GM19025 (cell line): ENCODE data around the gene MTFR2.
"Not testable (repeated sequence)": the region's sequence is repeated elsewhere in the genome, so short reads cannot be mapped to it uniquely, and the experiment has no call there.

ENCODE experiments used
- ATAC-seq: cut with Tn5 transposase; IDR thresholded peaks from one replicate; pipeline ENCODE4 v1.9.1; 2021; ENCODE audit warnings: mild to moderate bottlenecking, low read depth, moderate library complexity; ENCODE audit not compliant: unreplicated experiment

Gene MTFR2

GRCh38 chr6:136236466-136237293, 13.4 kb downstream of the MTFR2 start:
- ATAC-seq, result no peak

- no peak for ATAC-seq
Measured at GRCh38 chr6:136235233-136235564, 14.9 kb downstream of the MTFR2 start.

- ATAC-seq, result no peak
Measured at GRCh38 chr6:136232701-136233100, 17.4 kb downstream of the MTFR2 start.

GRCh38 chr6:136230219-136230853, 19.8 kb downstream of the MTFR2 start:
- ATAC-seq, result no peak

GRCh38 chr6:136228814-136229213, 21.3 kb downstream of the MTFR2 start:
- ATAC-seq, result no peak

- ATAC-seq, result peak; percentile 20
Measured at GRCh38 chr6:136226674-136227377, 23.3 kb downstream of the MTFR2 start.

- ATAC-seq, result peak; percentile 71
Measured at GRCh38 chr6:136226027-136226673, 24.0 kb downstream of the MTFR2 start.

- ATAC-seq, result no peak
Measured at GRCh38 chr6:136225496-136225895, 24.6 kb downstream of the MTFR2 start.

GRCh38 chr6:136224974-136225373, 25.1 kb downstream of the MTFR2 start:
- not testable (repeated sequence) for ATAC-seq

GRCh38 chr6:136216503-136217401, 33.4 kb downstream of the MTFR2 start:
- no peak for ATAC-seq

- ATAC-seq, result no peak
Measured at GRCh38 chr6:136213853-136214252, 36.3 kb downstream of the MTFR2 start.

- no peak for ATAC-seq
Measured at GRCh38 chr6:136213012-136213539, 37.0 kb downstream of the MTFR2 start.

GRCh38 chr6:136212608-136213007, 37.5 kb downstream of the MTFR2 start:
- no peak for ATAC-seq

GRCh38 chr6:136210398-136211165, 39.5 kb downstream of the MTFR2 start:
- ATAC-seq, result no peak

- no peak for ATAC-seq
Measured at GRCh38 chr6:136209496-136209895, 40.6 kb downstream of the MTFR2 start.

GRCh38 chr6:136208783-136209182, 41.3 kb downstream of the MTFR2 start:
- no peak for ATAC-seq

- no peak for ATAC-seq
Measured at GRCh38 chr6:136201732-136202131, 48.4 kb downstream of the MTFR2 start.

GRCh38 chr6:136192902-136193301, 57.2 kb downstream of the MTFR2 start:
- ATAC-seq, result no peak
